ENCODE results near the gene EPHB2.

The EPHB2 gene

GRCh38 chr1:22782406-22782805 is 71.8 kb downstream of the EPHB2 start:
- H3K79me1 ChIP-seq (replicated peaks; ENCODE audit: low read length, poor library complexity, severe bottlenecking), result peaks cover 71% of the 10 kb centered on the region
- no peak overlapping the region for H3K18ac ChIP-seq (ENCODE audit: low read depth in 1 of 2, low read length in 2 of 2)
- no peak overlapping the region for H3K23ac ChIP-seq (ENCODE audit: low read length in 2 of 2)
- no peak for DNase-seq
- no peak overlapping the region for H2BK5ac ChIP-seq (ENCODE audit: low read depth, low read length, poor library complexity, severe bottlenecking)
- WGBS, result 91% methylated on average over 8 of the region's 8 CpGs
- no peak overlapping the region for H2AFZ ChIP-seq (ENCODE audit: low read depth, low read length)
- no peak overlapping the region for H2BK12ac ChIP-seq (ENCODE audit: low read length in 2 of 2)
- H4K8ac ChIP-seq (ENCODE audit: low read length), result no peak overlapping the region
- no peak overlapping the region for H3K14ac ChIP-seq (ENCODE audit: low read length in 2 of 2)
- H2AK5ac ChIP-seq (ENCODE audit: low read length, severe bottlenecking), result no peak overlapping the region
- H3K9ac ChIP-seq (ENCODE audit: low read length), result no peak overlapping the region
- no peak overlapping the region for H3K4me3 ChIP-seq (ENCODE audit: insufficient read depth in 1 of 2, low read depth in 1 of 2, low read length in 2 of 2)
- H2BK15ac ChIP-seq (ENCODE audit: low read depth, poor library complexity, severe bottlenecking), result no peak overlapping the region
- no peak overlapping the region for H3K4me2 ChIP-seq (ENCODE audit: low read length, poor library complexity, severe bottlenecking)
- H3K4ac ChIP-seq (ENCODE audit: low read depth in 1 of 2, low read length in 2 of 2), result no peak overlapping the region
- no peaks in the 10 kb centered on the region for H3K9me3 ChIP-seq (ENCODE audit: control insufficient read depth, low read length)
- peaks cover 0 to 23% of the 10 kb centered on the region in 2 experiments for H3K27me3 ChIP-seq (ENCODE audit: control insufficient read depth in 1 of 2, insufficient read depth in 1 of 2, low read length in 2 of 2)
- peaks cover 0 to 37% of the 10 kb centered on the region in 2 experiments for H3K36me3 ChIP-seq (ENCODE audit: control insufficient read depth in 1 of 2, insufficient read depth in 2 of 2, low read depth in 1 of 2, low read length in 2 of 2)
- no peak overlapping the region for H4K91ac ChIP-seq (ENCODE audit: low read length)
- peaks cover 16% of the 10 kb centered on the region for H3K4me1 ChIP-seq (ENCODE audit: control insufficient read depth, insufficient read depth, low read depth, low read length)
- no peak overlapping the region for H2BK120ac ChIP-seq (ENCODE audit: low read depth, low read length)
- H3K27ac ChIP-seq (ENCODE audit: low read length, poor library complexity, severe bottlenecking), result no peak overlapping the region

DNA sequence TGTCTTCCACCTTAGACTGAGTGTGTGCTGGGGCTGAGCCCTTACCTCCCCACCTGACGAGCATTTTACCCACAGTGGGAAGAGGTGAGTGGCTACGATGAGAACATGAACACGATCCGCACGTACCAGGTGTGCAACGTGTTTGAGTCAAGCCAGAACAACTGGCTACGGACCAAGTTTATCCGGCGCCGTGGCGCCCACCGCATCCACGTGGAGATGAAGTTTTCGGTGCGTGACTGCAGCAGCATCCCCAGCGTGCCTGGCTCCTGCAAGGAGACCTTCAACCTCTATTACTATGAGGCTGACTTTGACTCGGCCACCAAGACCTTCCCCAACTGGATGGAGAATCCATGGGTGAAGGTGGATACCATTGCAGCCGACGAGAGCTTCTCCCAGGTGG is 73.7 kb downstream of the EPHB2 start:
- H3K27me3 ChIP-seq (ENCODE audit: control insufficient read depth in 1 of 2, insufficient read depth in 1 of 2, low read length in 2 of 2), result peaks cover 0 to 16% of the 10 kb centered on the region in 2 experiments
- H4K91ac ChIP-seq (ENCODE audit: low read length), result no peak overlapping the region
- no peaks in the 10 kb centered on the region for H3K9me3 ChIP-seq (ENCODE audit: control insufficient read depth, low read length)
- WGBS, result 98% methylated on average over 19 of the region's 19 CpGs
- no peak overlapping the region for H3K4ac ChIP-seq (ENCODE audit: low read depth in 1 of 2, low read length in 2 of 2)
- peaks cover 17% of the 10 kb centered on the region for H3K4me1 ChIP-seq (ENCODE audit: control insufficient read depth, insufficient read depth, low read depth, low read length)
- peaks cover 62% of the 10 kb centered on the region for H3K79me1 ChIP-seq (replicated peaks; ENCODE audit: low read length, poor library complexity, severe bottlenecking)
- no peak overlapping the region for H2BK5ac ChIP-seq (ENCODE audit: low read depth, low read length, poor library complexity, severe bottlenecking)
- H2AK5ac ChIP-seq (ENCODE audit: low read length, severe bottlenecking), result no peak overlapping the region
- H2AFZ ChIP-seq (ENCODE audit: low read depth, low read length), result no peak overlapping the region
- H2BK12ac ChIP-seq (ENCODE audit: low read length in 2 of 2), result no peak overlapping the region
- DNase-seq, result no peak
- H2BK120ac ChIP-seq (ENCODE audit: low read depth, low read length), result no peak overlapping the region
- no peak overlapping the region for H3K9ac ChIP-seq (ENCODE audit: low read length)
- no peak overlapping the region for H3K4me2 ChIP-seq (ENCODE audit: low read length, poor library complexity, severe bottlenecking)
- peaks cover 0 to 37% of the 10 kb centered on the region in 2 experiments for H3K36me3 ChIP-seq (ENCODE audit: control insufficient read depth in 1 of 2, insufficient read depth in 2 of 2, low read depth in 1 of 2, low read length in 2 of 2)
- H3K18ac ChIP-seq (ENCODE audit: low read depth in 1 of 2, low read length in 2 of 2), result no peak overlapping the region
- peak overlapping the region in 1 of 2 experiments; percentile 19 for H3K14ac ChIP-seq (ENCODE audit: low read length in 2 of 2)
- no peak overlapping the region for H4K8ac ChIP-seq (ENCODE audit: low read length)
- H2BK15ac ChIP-seq (ENCODE audit: low read depth, poor library complexity, severe bottlenecking), result no peak overlapping the region
- H3K23ac ChIP-seq (ENCODE audit: low read length in 2 of 2), result no peak overlapping the region
- no peak overlapping the region for H3K27ac ChIP-seq (ENCODE audit: low read length, poor library complexity, severe bottlenecking)
- no peak overlapping the region for H3K4me3 ChIP-seq (ENCODE audit: insufficient read depth in 1 of 2, low read depth in 1 of 2, low read length in 2 of 2)

DNA sequence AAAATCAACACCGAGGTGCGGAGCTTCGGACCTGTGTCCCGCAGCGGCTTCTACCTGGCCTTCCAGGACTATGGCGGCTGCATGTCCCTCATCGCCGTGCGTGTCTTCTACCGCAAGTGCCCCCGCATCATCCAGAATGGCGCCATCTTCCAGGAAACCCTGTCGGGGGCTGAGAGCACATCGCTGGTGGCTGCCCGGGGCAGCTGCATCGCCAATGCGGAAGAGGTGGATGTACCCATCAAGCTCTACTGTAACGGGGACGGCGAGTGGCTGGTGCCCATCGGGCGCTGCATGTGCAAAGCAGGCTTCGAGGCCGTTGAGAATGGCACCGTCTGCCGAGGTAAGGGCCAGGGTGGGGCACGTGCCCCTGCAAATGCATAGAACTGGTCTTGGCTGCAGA is 74.1 kb downstream of the EPHB2 start:
- Histone ChIP-seq H3K27ac (ENCODE audit: low read length, poor library complexity, severe bottlenecking) (no peak overlapping the region), H3K9ac (ENCODE audit: low read length) (no peak overlapping the region), H3K23ac (ENCODE audit: low read length in 2 of 2) (no peak overlapping the region), H3K27me3 (ENCODE audit: control insufficient read depth in 1 of 2, insufficient read depth in 1 of 2, low read length in 2 of 2) (peaks cover 0 to 15% of the 10 kb centered on the region in 2 experiments), H4K8ac (ENCODE audit: low read length) (no peak overlapping the region), H2AFZ (ENCODE audit: low read depth, low read length) (no peak overlapping the region), H3K9me3 (ENCODE audit: control insufficient read depth, low read length) (no peaks in the 10 kb centered on the region), H2BK120ac (ENCODE audit: low read depth, low read length) (no peak overlapping the region), H3K14ac (ENCODE audit: low read length in 2 of 2) (no peak overlapping the region), H3K4me1 (ENCODE audit: control insufficient read depth, insufficient read depth, low read depth, low read length) (peaks cover 19% of the 10 kb centered on the region), H3K4me2 (ENCODE audit: low read length, poor library complexity, severe bottlenecking) (no peak overlapping the region), H2BK15ac (ENCODE audit: low read depth, poor library complexity, severe bottlenecking) (no peak overlapping the region), H3K4me3 (ENCODE audit: insufficient read depth in 1 of 2, low read depth in 1 of 2, low read length in 2 of 2) (no peak overlapping the region), H3K79me1 (replicated peaks; ENCODE audit: low read length, poor library complexity, severe bottlenecking) (peaks cover 58% of the 10 kb centered on the region), H2BK12ac (ENCODE audit: low read length in 2 of 2) (no peak overlapping the region), H2BK5ac (ENCODE audit: low read depth, low read length, poor library complexity, severe bottlenecking) (no peak overlapping the region), H3K18ac (ENCODE audit: low read depth in 1 of 2, low read length in 2 of 2) (no peak overlapping the region), H4K91ac (ENCODE audit: low read length) (no peak overlapping the region), H3K4ac (ENCODE audit: low read depth in 1 of 2, low read length in 2 of 2) (no peak overlapping the region), H3K36me3 (ENCODE audit: control insufficient read depth in 1 of 2, insufficient read depth in 2 of 2, low read depth in 1 of 2, low read length in 2 of 2) (peaks cover 0 to 37% of the 10 kb centered on the region in 2 experiments), H2AK5ac (ENCODE audit: low read length, severe bottlenecking) (no peak overlapping the region)
- WGBS, result 99% methylated on average over 27 of the region's 27 CpGs
- DNase-seq, result no peak

GRCh38 chr1:22786101-22786500 is 75.5 kb downstream of the EPHB2 start:
- Histone ChIP-seq H3K9ac (ENCODE audit: low read length) (no peak overlapping the region), H2BK12ac (ENCODE audit: low read length in 2 of 2) (no peak overlapping the region), H3K23ac (ENCODE audit: low read length in 2 of 2) (no peak overlapping the region), H3K4me1 (ENCODE audit: control insufficient read depth, insufficient read depth, low read depth, low read length) (peaks cover 26% of the 10 kb centered on the region), H2BK120ac (ENCODE audit: low read depth, low read length) (no peak overlapping the region), H3K27me3 (ENCODE audit: control insufficient read depth in 1 of 2, insufficient read depth in 1 of 2, low read length in 2 of 2) (peaks cover 0 to 22% of the 10 kb centered on the region in 2 experiments), H3K79me1 (replicated peaks; ENCODE audit: low read length, poor library complexity, severe bottlenecking) (peaks cover 49% of the 10 kb centered on the region), H3K27ac (ENCODE audit: low read length, poor library complexity, severe bottlenecking) (no peak overlapping the region), H2BK15ac (ENCODE audit: low read depth, poor library complexity, severe bottlenecking) (no peak overlapping the region), H3K4ac (ENCODE audit: low read depth in 1 of 2, low read length in 2 of 2) (no peak overlapping the region), H2BK5ac (ENCODE audit: low read depth, low read length, poor library complexity, severe bottlenecking) (no peak overlapping the region), H2AFZ (ENCODE audit: low read depth, low read length) (no peak overlapping the region), H3K4me3 (ENCODE audit: insufficient read depth in 1 of 2, low read depth in 1 of 2, low read length in 2 of 2) (no peak overlapping the region), H4K8ac (ENCODE audit: low read length) (no peak overlapping the region), H4K91ac (ENCODE audit: low read length) (no peak overlapping the region), H3K36me3 (ENCODE audit: control insufficient read depth in 1 of 2, insufficient read depth in 2 of 2, low read depth in 1 of 2, low read length in 2 of 2) (peaks cover 0 to 33% of the 10 kb centered on the region in 2 experiments), H3K4me2 (ENCODE audit: low read length, poor library complexity, severe bottlenecking) (no peak overlapping the region), H3K9me3 (ENCODE audit: control insufficient read depth, low read length) (no peaks in the 10 kb centered on the region), H3K14ac (ENCODE audit: low read length in 2 of 2) (no peak overlapping the region), H3K18ac (ENCODE audit: low read depth in 1 of 2, low read length in 2 of 2) (no peak overlapping the region), H2AK5ac (ENCODE audit: low read length, severe bottlenecking) (no peak overlapping the region)
- WGBS, result 100% methylated on average over 1 of the region's 1 CpG
- no peak for DNase-seq

Data from mesenchymal stem cell (in vitro differentiated cells and primary cell).